Endothelial cell of umbilical vein (primary cell): ENCODE results near the gene CLIP1. TPM values are rescaled to one million over a fixed set of nuclear protein-coding genes. Genes with fewer than 3 reads are reported as not detected.

Source experiments
- BruUV-seq: library from RNA; stranded (reverse); fragments of 400-500 nt; replicated peaks from 2 replicates; lab custom pipeline; 2021; lab: Mats Ljungman, UMichigan
- CTCF ChIA-PET: fragments of 300-600, 350-600 bp; sonication (Branson Sonifier 250); formaldehyde crosslinking; loops from one replicate; lab custom pipeline; 2021; ENCODE audit warnings: antibody characterized with exemption, inconsistent platforms; lab: Charles Lee
- POLR2A ChIA-PET: fragments of 300-600, 350-600 bp; sonication (Branson Sonifier 250); formaldehyde crosslinking; loops from one replicate; lab custom pipeline; 2021; ENCODE audit warnings: antibody characterized with exemption, inconsistent platforms; lab: Charles Lee
- DNase-seq: peaks from one replicate; pipeline ENCODE4 v3.0.0-alpha.2; 2011; ENCODE audit warnings: low read depth, low spot score
- FAIRE-seq: peaks from 2 replicates; lab custom pipeline; 2011; peaks lifted over from hg19 to GRCh38; lab: Jason Lieb, UNC
- H2AFZ ChIP-seq: 2 replicates; pipeline ENCODE4 v1.6.0; 2012; ENCODE audit warnings: low read depth, low read length, control low read depth, inconsistent platforms
- H3K27ac ChIP-seq: 2 replicates; pipeline ENCODE4 v1.5.1; 2011; ENCODE audit warnings: low read depth, mild to moderate bottlenecking, control low read depth, low read length, moderate library complexity; ENCODE audit not compliant: insufficient read depth
- H3K27me3 ChIP-seq, 2 experiments: 2 replicates each; pipeline versions ENCODE4 v1.6.0 to v1.6.1; 2011; ENCODE audit warnings: low read length in 2 of 2, mixed read lengths in 1 of 2; ENCODE audit not compliant: control insufficient read depth in 2 of 2, insufficient read depth in 2 of 2
- H3K36me3 ChIP-seq, 2 experiments: 2 replicates in 1 of 2; 3 replicates in 1 of 2; pipeline ENCODE4 v1.5.1; 2011; ENCODE audit warnings: low read length in 2 of 2, mild to moderate bottlenecking in 1 of 2, moderate library complexity in 1 of 2; ENCODE audit not compliant: control insufficient read depth in 2 of 2, insufficient read depth in 2 of 2; ENCODE audit errors: extremely low read depth in 1 of 2
- H3K4me1 ChIP-seq: 3 replicates; pipeline ENCODE4 v1.5.1; 2011; ENCODE audit warnings: mild to moderate bottlenecking, low read length; ENCODE audit not compliant: control insufficient read depth, insufficient read depth; ENCODE audit errors: extremely low read depth
- H3K4me2 ChIP-seq: 2 replicates; pipeline ENCODE4 v1.6.1; 2011; ENCODE audit warnings: low read length, control low read depth, mixed read lengths; ENCODE audit not compliant: insufficient read depth
- H3K4me3 ChIP-seq, 3 experiments: fragments of 200-600 bp in 1 of 3; sonication (generic), shearing (Covaris generic) in 1 of 3; replicated peaks in 1 of 3; 2 replicates each; pipeline ENCODE4 v1.5.1; 2011 to 2016; ENCODE audit warnings: control low read depth in 3 of 3, low read length in 3 of 3, mild to moderate bottlenecking in 2 of 3, inconsistent platforms in 1 of 3, low read depth in 1 of 3, moderate library complexity in 1 of 3; ENCODE audit not compliant: insufficient read depth in 1 of 3
- H3K79me2 ChIP-seq: 2 replicates; pipeline ENCODE4 v1.6.0; 2012; ENCODE audit warnings: low read length, inconsistent platforms; ENCODE audit not compliant: control insufficient read depth, insufficient read depth
- H3K9ac ChIP-seq: replicated peaks from 2 replicates; pipeline ENCODE3; 2011; ENCODE audit warnings: low read length, control low read depth; ENCODE audit not compliant: insufficient read depth; ENCODE audit errors: extremely low read depth
- H3K9me1 ChIP-seq: replicated peaks from 3 replicates; pipeline ENCODE4 v1.6.0; 2011; ENCODE audit warnings: mild to moderate bottlenecking, low read length; ENCODE audit not compliant: control insufficient read depth, insufficient read depth; ENCODE audit errors: extremely low read depth
- H3K9me3 ChIP-seq: replicated peaks from 2 replicates; pipeline ENCODE4 v1.5.1; 2012; ENCODE audit warnings: low read length, inconsistent platforms; ENCODE audit not compliant: control insufficient read depth, insufficient read depth
- H4K20me1 ChIP-seq: replicated peaks from 2 replicates; pipeline ENCODE3; 2011; ENCODE audit warnings: mild to moderate bottlenecking, low read length; ENCODE audit not compliant: control insufficient read depth, insufficient read depth; ENCODE audit errors: extremely low read depth
- CTCF ChIP-seq, 2 donors: IDR thresholded peaks; 1 replicate in 1 of 2; 2 replicates in 1 of 2; pipeline ENCODE4 v1.5.1; 2011; ENCODE audit warnings: low read length in 2 of 2, mild to moderate bottlenecking in 2 of 2, moderate library complexity in 2 of 2, control low read depth in 1 of 2, inconsistent platforms in 1 of 2, low read depth in 1 of 2; ENCODE audit not compliant: insufficient read depth in 1 of 2; ENCODE audit errors: extremely low read depth in 1 of 2
- EZH2 ChIP-seq: IDR thresholded peaks from 2 replicates; pipeline ENCODE4 v1.6.1; 2012; ENCODE audit warnings: borderline replicate concordance, low read depth, mild to moderate bottlenecking, moderate library complexity, low read length, inconsistent platforms; ENCODE audit not compliant: severe bottlenecking
- FOS ChIP-seq: IDR thresholded peaks from 2 replicates; pipeline ENCODE4 v1.6.1; 2011; ENCODE audit warnings: mild to moderate bottlenecking, low read length, moderate library complexity, borderline replicate concordance; ENCODE audit not compliant: insufficient read depth
- GATA2 ChIP-seq: IDR thresholded peaks from 2 replicates; pipeline ENCODE4 v1.7.0; 2011; ENCODE audit warnings: low read depth, mild to moderate bottlenecking, moderate library complexity, mixed read lengths, low read length; ENCODE audit not compliant: insufficient read length, insufficient read depth
- JUN ChIP-seq: IDR thresholded peaks from 2 replicates; pipeline ENCODE4 v1.6.1; 2011; ENCODE audit warnings: borderline replicate concordance, low read depth; ENCODE audit not compliant: insufficient read length, insufficient read depth
- MAX ChIP-seq: IDR thresholded peaks from 2 replicates; pipeline ENCODE4 v1.6.1; 2011; ENCODE audit not compliant: insufficient read depth, insufficient read length
- MYC ChIP-seq: IDR thresholded peaks from one replicate; pipeline ENCODE4 v1.6.1; 2011; ENCODE audit warnings: mild to moderate bottlenecking, low read depth, low read length
- POLR2A ChIP-seq: IDR thresholded peaks from 2 replicates; pipeline ENCODE4 v1.6.1; 2012; ENCODE audit warnings: low read depth, mild to moderate bottlenecking, control low read depth, low read length
- POLR2AphosphoS5 ChIP-seq: IDR thresholded peaks from 2 replicates; pipeline ENCODE4 v1.6.1; 2012; ENCODE audit warnings: low read depth, mild to moderate bottlenecking, control low read depth, low read length, moderate library complexity; ENCODE audit not compliant: insufficient read depth
- dilution Hi-C: fragments of 300-500 bp; cut with MboI; formaldehyde crosslinking; loops from one replicate; pipeline ENCODE4 v1.15.0; 2019; ENCODE audit warnings: low sequenced_read_pairs; ENCODE audit not compliant: extremely low pct_ligation_motif_present
- intact Hi-C: fragments of 100-400 bp; cut with micrococcal nuclease; formaldehyde crosslinking; loops from one replicate; pipeline ENCODE4 v1.10.0; 2022
- polyA plus RNA-seq, 4 experiments: library from polyadenylated mRNA; depleted of rRNA in 3 of 4; stranded (reverse) in 3 of 4; unstranded in 1 of 4; fragments of >200 nt; gene quantifications; 2 replicates each; pipeline versions ENCODE4 v1.2.1 to v1.2.3, GENCODE V29; 2011 to 2012; ENCODE audit warnings: missing spikeins in 1 of 4
- total RNA-seq: library from RNA; stranded (reverse); gene quantifications from 2 replicates; pipeline ENCODE4 v1.2.3, GENCODE V29; 2021

The CLIP1 gene
- total and polyA plus RNA-seq, 2 donors (not counting 3 experiments of a cell fraction or from before 2014, with no cell fraction given): 56.5 to 84.3 TPM

GRCh38 chr12:122225683-122226365 lies 196.6 kb downstream of the CLIP1 start, which contains the start of gene DIABLO:
Gene DIABLO, minus strand, starts transcription at chr12:122226052. Its CDS starts 38 bp downstream, at chr12:122226014.
- Histone ChIP-seq H2AFZ (peak within 1 kb of the TSS; percentile 95), H3K27me3 (no peaks in the 10 kb centered on the region), H3K9me3 (no peaks in the 10 kb centered on the region), H3K79me2 (peaks cover 34% of the 10 kb centered on the region), H3K9ac (peak within 1 kb of the TSS; percentile 93), H3K4me3 (peak within 1 kb of the TSS; percentile 71 to 100 (median 80)), H3K4me2 (peak within 1 kb of the TSS; percentile 68), H3K36me3 (peaks cover 6 to 14% of the 10 kb centered on the region in 2 experiments), H4K20me1 (no peaks in the 10 kb centered on the region), H3K4me1 (peaks cover 10% of the 10 kb centered on the region), H3K9me1 (no peaks in the 10 kb centered on the region), H3K27ac (peak within 1 kb of the TSS; percentile 90)
- dilution Hi-C loops (no loop called here), intact Hi-C loops (loop anchor here (1.0 to 5.0 kb wide), 2 partner anchors 40 to 526 kb away; partner anchors contain the start of genes DENR and VPS33A)
- CTCF ChIA-PET: interaction anchor here (0.7 kb wide), 2 partner anchors 38 to 136 kb away, joined by 3 read pairs; no protein-coding TSS in a partner anchor
- TF ChIP-seq JUN: no peak
- no peak for TF ChIP-seq CTCF (IDR thresholded peaks at IDR 0.05; ENCODE audit: extremely low read depth in 1 of 2, insufficient read depth in 1 of 2, low read depth in 1 of 2, low read length in 2 of 2)
- TF ChIP-seq FOS: no peak
- no peak for TF ChIP-seq MAX
- TF ChIP-seq POLR2AphosphoS5: peak; percentile 88
- peak; percentile 85 for TF ChIP-seq POLR2A
- TF ChIP-seq EZH2: no peak
- no peak for TF ChIP-seq MYC
- no peak for TF ChIP-seq GATA2
- POLR2A ChIA-PET: interaction anchor here (0.6 kb wide), 1 partner anchor 424 kb away, joined by 4 read pairs; no protein-coding TSS in a partner anchor
- FAIRE-seq: peak; percentile 99
- peak; percentile 100 for DNase-seq
- no TSS peak for BruUV-seq

Other genes starting within 250 kb of the CLIP1 start
- not detected in 2 replicates for gene IL31, start 248.4 kb downstream of the CLIP1 start, total RNA-seq
- gene IL31, start 248.4 kb downstream of the CLIP1 start, polyA plus RNA-seq: not detected in 2 replicates
- 3.4 and 5.4 TPM in 2 replicates for gene LRRC43, start 239.5 kb downstream of the CLIP1 start, total RNA-seq
- 2.2 and 3.1 TPM in 2 replicates for gene LRRC43, start 239.5 kb downstream of the CLIP1 start, polyA plus RNA-seq
- 0.23 and 0.31 TPM in 2 replicates for gene B3GNT4, start 219.0 kb downstream of the CLIP1 start, total RNA-seq
- gene B3GNT4, start 219.0 kb downstream of the CLIP1 start, polyA plus RNA-seq: 0.11 and 0.13 TPM in 2 replicates
- 48.4 and 49.9 TPM in 2 replicates for gene DIABLO, start 196.6 kb downstream of the CLIP1 start, total RNA-seq
- 52.5 and 55.4 TPM in 2 replicates for gene DIABLO, start 196.6 kb downstream of the CLIP1 start, polyA plus RNA-seq
- 22.4 and 23.1 TPM in 2 replicates for gene VPS33A, start 156.2 kb downstream of the CLIP1 start, total RNA-seq
- 12.1 and 13.5 TPM in 2 replicates for gene VPS33A, start 156.2 kb downstream of the CLIP1 start, polyA plus RNA-seq
- gene ZCCHC8, start 78.3 kb upstream of the CLIP1 start, total RNA-seq: 24.4 and 26.5 TPM in 2 replicates
- 9.4 and 10.0 TPM in 2 replicates for gene ZCCHC8, start 78.3 kb upstream of the CLIP1 start, polyA plus RNA-seq
- 78.0 and 81.1 TPM in 2 replicates for gene RSRC2, start 104.3 kb upstream of the CLIP1 start, total RNA-seq
- gene RSRC2, start 104.3 kb upstream of the CLIP1 start, polyA plus RNA-seq: 11.3 and 17.6 TPM in 2 replicates
- gene KNTC1, start 104.6 kb upstream of the CLIP1 start, total RNA-seq: 47.9 and 52.9 TPM in 2 replicates
- gene KNTC1, start 104.6 kb upstream of the CLIP1 start, polyA plus RNA-seq: 14.5 and 15.5 TPM in 2 replicates